ENCODE measurements around the gene TEX44. TPM values are rescaled to one million over a fixed set of nuclear protein-coding genes. Genes with fewer than 3 reads are reported as not detected.

TEX44 gene
- total and polyA plus RNA-seq, 9 of the 15 experiments (the other 6 are each of a cell fraction or from before 2014, with no cell fraction given), result not detected

GRCh38 chr2:231556981-231557380, 35.7 kb upstream of the TEX44 start:
- H3K27ac ChIP-seq (ENCODE audit: extremely low read depth, low read depth, low read length), result no peak overlapping the region
- H3K4me3 ChIP-seq, result no peak overlapping the region
- H4K20me1 ChIP-seq (replicated peaks; ENCODE audit: control insufficient read depth, insufficient read depth, low read length), result no peaks in the 10 kb centered on the region
- no peaks in the 10 kb centered on the region; a peak in 1 of 5 replicates for H3K27me3 ChIP-seq (ENCODE audit: control insufficient read depth in 2 of 2, insufficient read depth in 2 of 2, low read length in 2 of 2)
- H3K36me3 ChIP-seq (ENCODE audit: control insufficient read depth, insufficient read depth, low read length), result no peaks in the 10 kb centered on the region
- no peaks in the 10 kb centered on the region for H3K9me1 ChIP-seq (ENCODE audit: control insufficient read depth, insufficient read depth, low read length)
- no peak overlapping the region for H3K9ac ChIP-seq (ENCODE audit: insufficient read depth in 1 of 2, low read depth in 2 of 2, low read length in 2 of 2)
- peaks cover 0 to 9% of the 10 kb centered on the region in 2 experiments; a peak in 1 of 5 replicates for H3K4me1 ChIP-seq (replicated peaks in 1 of 2; ENCODE audit: control insufficient read depth in 2 of 2, insufficient read depth in 2 of 2, low read length in 2 of 2)
- WGBS (ENCODE audit: insufficient coverage, low coverage, missing lambda C conversion rate), result 37% methylated on average over 5 of the region's 7 CpGs
- ChIA-PET POLR2A (no interaction called here), CTCF (ENCODE audit: low intra/inter-chr PET ratio) (interaction anchor here (0.6 to 2.1 kb wide), 2 partner anchors 27 to 44 kb away, joined by 4 to 12 read pairs; partner anchors contain the start of gene NMUR1)
- ATAC-seq, result no peak
- TF ChIP-seq PREB (CRISPR knock-in tag; IDR thresholded peaks at IDR 0.05) (no peak), ZNF431 (CRISPR knock-in tag; IDR thresholded peaks at IDR 0.05) (no peak), STAT5B (CRISPR knock-in tag; IDR thresholded peaks at IDR 0.05) (no peak), TEAD1 (CRISPR knock-in tag; IDR thresholded peaks at IDR 0.05) (no peak), NCOR1 (IDR thresholded peaks at IDR 0.05) (no peak), FUS (optimal IDR thresholded peaks at IDR 0.05; ENCODE audit: low read depth, low read length) (no peak), ZNF583 (CRISPR knock-in tag; IDR thresholded peaks at IDR 0.05) (no peak), ZSCAN29 (IDR thresholded peaks at IDR 0.05) (no peak), VEZF1 (CRISPR knock-in tag; IDR thresholded peaks at IDR 0.05) (no peak)
- H3K79me2 ChIP-seq (ENCODE audit: control insufficient read depth, insufficient read depth, low read length), result no peaks in the 10 kb centered on the region
- no TSS peak for BruUV-seq (replicated peaks)
- no peaks in the 10 kb centered on the region for H3K9me3 ChIP-seq (replicated peaks; ENCODE audit: control insufficient read depth, insufficient read depth, low read depth, low read length)
- intact Hi-C loops (cut with micrococcal nuclease) (no loop called here), in situ Hi-C loops (cut with MboI) (no loop called here)
- no peak for DNase-seq (ENCODE audit: extremely low read depth in 1 of 4, low spot score in 3 of 4)
- H2AFZ ChIP-seq (ENCODE audit: low read depth, low read length), result no peak overlapping the region
- no peak overlapping the region for H3K4me2 ChIP-seq (ENCODE audit: insufficient read depth, low read length)
- FAIRE-seq, result no peak
